ENCODE results near the gene ABCG1.

Gene ABCG1

DNA sequence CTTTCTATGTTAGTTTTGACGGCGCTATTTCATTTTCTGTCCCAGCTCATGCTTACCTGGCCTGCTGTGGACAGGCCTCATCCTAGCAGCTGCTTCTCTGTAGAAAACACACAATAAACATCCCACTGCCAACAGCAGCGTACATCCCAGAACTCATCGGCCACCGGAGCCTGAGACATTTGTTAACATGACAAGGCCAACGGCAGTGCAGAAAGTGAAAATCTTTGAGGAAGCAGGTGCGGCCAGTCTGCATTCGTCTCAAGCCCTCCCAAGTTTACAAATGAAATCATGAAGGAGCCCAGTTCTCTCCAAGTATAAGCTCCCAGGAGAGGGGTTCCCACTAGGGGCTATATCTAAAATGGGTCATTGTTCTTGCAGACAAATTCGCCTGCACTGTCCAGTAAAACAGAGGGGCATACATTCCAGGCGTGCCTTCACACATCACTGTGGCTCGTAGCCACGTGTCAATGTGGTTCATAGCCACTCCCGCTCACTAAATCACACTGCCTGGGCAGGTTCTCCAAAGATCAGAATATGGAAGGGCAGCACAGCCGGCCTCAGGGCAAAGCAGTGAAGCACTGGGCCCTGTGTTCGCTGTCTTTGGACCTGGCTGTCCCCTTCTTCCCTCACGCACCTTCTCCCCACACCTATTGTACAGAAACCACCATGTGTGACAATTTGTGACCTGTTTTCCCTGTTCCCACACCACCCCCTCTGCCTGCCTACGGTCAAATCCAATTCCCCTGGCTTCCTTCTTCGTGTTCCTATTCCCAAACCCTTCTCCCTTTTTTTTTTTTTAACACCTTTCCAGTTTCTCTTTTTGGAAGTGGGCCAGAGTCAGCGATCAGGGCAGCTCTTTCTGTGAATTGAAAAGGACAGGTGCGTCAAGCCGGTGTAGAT lies 27.0 kb upstream of the ABCG1 start:
- no peak for DNase-seq

DNA sequence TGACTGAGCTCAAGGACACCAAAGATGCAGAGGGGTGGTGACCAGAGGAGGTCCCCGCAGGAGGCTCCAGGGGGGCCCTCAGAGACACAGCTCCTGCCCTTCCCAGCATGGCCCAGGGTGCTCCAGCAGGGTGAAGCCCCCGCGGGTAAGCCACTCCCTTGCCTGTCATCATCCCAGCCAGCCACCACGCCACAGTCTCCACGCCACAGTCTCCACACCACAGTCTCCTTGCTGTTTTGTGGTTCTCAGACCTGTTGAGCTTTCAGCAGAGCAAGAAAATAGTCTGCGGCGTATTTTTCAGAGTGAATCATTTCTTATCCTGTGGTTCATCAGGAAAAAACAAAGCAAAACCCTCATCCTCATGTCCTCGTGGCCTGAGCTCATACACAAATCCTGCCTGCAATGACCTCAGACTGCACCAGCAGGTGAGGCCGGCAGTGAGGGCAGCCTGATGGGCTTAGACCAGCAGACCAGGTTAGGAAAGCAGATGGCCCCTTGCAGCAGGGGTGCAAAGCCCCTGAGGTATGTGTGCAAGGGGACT lies 25.7 kb upstream of the ABCG1 start:
- no peak for DNase-seq

DNA sequence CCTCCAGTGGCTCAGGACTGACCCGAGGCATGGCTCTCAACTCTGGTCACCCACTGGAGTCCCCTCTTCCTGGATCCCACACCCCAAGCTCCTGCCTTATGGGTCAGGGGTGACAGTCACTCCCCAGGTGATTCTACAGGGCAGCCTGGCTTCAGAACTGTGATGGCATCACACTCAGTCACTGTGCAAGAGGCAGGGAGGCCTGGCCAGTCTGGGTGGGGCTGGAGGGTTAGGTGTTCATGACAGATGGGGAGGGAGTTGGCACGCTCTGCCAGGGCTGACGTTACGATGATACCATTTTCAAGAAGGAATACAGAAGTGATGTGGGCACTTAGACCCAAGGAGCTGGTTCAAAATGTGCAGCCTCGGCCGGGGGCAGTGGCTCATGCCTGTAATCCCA lies 25.2 kb upstream of the ABCG1 start:
- DNase-seq = no peak

DNA sequence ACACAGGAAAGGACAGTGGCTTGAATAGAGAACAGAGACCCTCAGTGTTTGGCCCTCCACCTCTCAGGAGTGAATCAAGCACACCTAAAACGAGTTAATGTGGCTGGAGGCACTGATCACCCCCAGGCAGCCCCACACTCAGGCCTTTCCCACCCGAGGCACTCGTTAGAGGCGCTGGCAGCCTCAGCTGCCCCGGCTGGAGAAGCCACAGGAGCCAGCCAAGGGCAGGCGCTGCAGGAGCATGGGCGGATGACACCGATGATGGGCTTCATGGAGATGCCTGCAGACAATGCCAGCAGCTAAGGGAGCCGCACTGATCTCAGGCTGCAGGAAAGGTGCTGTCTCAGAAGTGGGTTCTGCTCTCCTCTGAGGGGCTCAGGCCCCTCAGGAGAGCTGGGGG lies 24.1 kb upstream of the ABCG1 start:
- peak in 1 of 2 donors; percentile 37 for DNase-seq

DNA sequence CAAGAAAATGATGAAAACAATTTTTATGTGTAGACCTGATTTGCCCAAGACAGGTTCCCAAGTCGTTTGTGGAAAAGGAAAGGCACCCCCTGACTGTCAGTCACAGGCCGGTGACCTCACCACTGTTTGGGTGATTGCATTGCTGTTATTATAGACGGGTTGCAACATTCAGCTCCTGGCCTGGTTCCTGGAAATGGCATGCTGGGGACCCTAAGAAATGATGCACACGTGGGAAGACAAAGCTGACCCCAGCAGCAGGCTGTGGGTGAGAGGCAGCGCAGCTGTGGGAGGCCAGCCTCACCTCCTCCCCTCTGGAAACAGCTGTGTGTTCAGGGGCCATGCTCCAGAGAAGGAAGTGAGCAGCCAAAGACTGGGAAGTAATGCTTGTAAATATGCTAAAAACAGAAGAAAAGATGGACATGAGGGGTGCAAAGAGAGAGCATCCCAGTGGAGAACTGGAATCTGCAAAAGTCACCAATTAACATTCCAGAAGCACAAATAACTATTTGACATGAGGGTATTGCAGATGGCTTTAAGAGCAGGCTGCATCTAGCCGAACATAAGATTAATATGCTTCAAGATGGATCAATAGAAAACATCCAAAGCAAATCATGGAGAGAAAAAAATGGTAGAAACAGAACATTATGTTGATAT lies 23.4 kb upstream of the ABCG1 start:
- peak; percentile 97 to 99 for DNase-seq

DNA sequence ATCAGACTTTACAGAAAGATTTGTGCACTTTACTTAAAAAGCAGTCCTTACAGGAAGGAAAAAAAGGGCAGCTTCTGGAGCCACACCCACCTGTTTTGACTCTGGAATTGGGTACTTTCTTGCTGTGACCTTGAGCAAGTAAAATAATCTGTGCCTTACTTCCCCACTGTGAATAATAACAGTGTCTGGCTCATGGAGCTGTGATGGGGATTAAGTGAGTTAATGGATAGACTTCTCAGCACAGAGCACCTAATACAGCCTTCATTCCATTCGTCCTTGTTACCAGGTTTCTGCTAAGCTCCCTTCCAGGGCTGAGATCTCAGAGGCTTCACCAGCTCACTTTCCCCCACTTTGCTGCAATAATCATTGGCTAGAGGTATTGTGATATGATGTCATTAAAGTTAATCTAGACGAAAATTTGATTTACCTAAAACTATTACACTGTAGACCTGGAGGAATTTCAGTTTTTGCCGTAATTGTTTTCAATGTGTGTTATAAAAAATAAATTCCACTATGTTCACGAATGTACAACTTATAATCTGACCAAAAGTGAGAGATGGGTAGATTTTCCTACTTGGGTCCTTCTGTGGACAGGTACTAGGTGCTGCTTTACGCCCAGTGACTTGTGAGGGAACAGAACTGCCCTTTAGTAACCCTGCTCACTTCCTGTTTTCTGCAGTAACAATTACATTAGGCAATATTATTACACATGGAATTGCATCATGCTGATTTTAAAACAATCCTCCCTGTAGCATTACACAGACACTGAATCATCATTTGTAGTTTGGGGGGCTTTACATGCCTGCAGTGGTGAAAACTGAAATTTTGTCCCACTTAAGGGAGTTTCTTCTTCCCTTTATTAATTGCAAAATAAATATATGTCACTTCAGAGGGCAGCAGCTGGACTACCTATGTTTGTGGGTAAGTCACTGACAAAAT lies 19.7 kb upstream of the ABCG1 start:
- peak; percentile 80 to 95 for DNase-seq

DNA sequence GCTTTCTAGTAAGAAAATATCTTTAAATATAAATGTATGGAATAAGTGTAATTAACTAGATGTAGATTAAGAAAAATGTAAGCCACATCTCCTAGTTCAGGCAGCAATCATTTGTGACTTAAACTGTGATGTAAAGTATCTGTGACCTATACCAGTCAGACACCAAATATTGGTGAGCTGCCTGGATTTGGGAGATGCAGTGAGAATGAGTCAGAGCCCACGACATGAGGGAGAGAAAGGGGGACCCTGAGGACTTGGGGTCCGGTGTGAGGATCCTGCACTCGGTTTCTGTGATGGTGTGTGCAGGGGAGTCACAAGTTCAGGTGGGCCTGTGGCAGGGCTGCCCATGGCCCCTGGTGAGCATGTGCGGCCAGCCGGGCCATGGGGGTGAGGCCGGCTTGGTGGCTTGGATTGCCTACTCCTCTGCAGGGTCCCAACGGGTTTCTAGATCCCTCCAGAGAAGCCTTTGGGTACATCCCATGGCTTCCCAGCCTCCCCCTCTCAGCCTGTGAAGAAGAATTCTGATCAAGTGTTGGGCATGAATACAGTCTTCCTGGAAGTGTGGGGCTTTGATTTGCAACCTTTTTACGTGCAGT lies 19.0 kb upstream of the ABCG1 start:
- DNase-seq = no peak

DNA sequence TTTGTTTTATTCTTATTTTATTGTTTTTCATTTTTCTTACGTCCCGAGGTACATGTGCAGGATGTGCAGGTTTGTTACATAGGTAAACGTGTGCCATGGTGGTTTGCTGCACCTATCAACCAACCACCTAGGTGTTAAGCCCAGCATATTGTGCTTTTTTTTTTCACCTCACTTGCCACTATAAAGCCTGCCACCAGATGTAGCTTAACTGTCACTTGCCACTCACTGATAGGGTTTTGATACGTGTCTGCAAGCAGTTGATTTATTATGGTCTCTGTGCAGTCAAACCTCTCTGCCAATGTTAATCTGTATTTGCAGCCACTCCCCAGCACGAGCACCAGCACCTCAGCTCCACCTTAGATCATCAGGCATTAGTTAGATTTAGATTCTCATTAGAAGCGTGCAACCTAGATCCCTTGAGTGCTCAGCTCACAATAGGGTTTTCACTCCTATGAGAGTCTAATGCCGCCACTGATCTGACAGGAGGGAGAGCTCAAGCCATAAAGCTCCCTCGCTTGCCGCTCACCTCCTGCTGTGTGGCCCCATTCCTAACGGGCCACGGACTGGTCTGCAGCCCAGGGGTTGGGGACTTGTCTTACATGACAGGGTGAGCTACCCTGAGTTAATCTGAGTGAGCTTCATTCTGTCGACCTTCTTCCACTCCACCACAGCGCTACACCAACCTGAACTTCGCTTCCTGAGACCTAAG lies 17.9 kb upstream of the ABCG1 start:
- DNase-seq = no peak

DNA sequence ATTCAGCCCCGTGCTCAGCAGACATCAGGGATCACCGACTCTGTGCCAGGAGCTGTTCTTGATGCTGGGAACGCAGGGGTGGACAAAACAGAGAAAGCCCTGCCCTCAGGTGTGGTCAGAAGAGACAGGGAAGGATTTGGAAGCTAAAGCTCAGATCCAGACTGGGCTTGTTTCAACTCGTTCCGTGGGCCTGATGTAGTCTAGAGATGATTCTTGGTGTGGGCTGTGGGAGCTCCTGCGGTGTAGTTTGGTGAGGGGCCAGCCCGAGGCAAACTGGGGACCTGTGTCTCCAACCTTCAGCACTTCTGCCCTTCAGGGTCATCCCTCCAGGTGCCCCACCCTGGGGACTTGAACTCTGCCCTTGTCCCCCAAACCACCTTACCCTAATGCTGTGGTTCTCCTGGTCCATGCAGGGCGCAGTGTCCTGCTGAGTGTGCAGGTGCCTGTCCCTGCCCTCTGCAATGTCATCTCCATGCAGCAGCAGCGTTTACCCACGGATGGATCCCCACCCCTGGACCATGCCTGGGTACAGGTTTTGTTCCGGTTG lies 17.3 kb upstream of the ABCG1 start:
- no peak for DNase-seq

DNA sequence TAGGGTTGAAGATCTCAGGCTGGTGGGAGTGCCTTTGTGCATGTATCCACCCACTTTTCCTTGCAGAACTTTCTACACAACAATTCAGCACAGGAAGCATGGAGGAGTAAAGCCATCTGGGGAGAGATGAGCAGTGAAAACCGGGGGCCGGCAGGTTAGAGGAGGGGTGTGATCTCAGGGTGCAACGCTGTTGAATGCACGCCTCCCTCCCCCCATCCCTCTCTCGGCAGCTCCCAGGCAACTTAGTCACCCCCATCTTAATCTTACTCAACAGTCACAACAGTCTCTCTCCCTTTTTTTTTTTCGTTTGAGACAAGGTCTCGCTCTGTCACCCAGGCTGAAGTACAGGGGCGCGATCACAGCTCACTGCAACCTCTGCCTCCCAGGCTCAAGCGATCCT lies 16.6 kb upstream of the ABCG1 start:
- DNase-seq = no peak

DNA sequence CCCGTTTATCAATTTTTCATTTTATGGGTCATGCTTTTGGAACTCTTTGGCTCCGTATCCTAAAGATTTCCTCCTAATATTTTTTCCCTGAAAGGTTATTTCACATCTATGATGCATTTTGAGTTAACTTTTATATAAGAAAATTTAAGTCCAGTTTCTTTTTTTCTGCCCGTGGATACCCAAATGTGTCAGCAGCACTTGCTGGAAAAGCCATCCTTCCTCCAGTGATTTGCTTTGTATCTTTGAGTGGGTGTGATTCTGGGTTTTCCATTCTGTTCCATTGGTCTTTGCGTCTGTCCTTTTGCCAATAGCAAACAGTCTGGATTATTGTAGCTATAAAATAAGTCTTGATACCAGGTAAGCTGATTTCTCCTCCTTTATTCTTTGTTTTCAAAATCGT lies 15.6 kb upstream of the ABCG1 start:
- no peak for DNase-seq

DNA sequence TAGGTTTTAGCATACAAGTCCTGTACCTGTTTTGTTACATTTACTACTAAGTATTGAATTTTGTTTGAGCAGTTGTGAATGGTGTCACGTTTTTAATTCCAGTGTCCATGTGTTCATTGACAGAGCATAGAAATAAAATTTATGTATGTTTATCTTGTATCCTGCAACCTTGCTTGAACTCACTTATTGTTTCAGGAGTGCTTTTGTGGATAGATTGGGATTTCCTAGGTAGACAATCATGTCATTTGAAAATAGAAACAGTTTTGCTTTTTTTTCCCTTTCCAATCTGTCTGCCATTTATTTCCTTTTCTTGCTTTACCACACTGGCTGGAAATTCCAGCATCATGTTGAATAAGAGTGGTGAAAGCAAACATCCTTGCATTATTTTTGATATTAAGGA lies 15.0 kb upstream of the ABCG1 start:
- DNase-seq = no peak

DNA sequence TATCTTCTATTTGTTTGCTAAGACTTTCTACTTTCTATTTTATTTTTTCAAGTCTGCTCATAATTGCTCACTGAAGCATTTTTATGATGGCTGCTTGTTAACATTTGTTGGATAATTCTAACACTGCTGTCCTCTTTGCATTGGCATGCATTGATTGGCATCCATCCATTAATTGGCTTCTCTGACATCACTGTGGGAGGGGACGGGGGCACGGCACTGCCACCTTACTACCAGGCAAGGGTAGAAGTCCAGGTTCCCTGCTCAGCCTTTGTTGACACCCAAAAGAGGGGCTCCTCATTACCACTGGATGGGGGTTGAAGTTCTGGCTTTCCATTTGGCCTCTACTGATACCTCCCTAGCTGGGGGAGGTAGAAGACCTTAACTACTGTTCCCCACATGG lies 11.5 kb upstream of the ABCG1 start:
- DNase-seq = no peak

DNA sequence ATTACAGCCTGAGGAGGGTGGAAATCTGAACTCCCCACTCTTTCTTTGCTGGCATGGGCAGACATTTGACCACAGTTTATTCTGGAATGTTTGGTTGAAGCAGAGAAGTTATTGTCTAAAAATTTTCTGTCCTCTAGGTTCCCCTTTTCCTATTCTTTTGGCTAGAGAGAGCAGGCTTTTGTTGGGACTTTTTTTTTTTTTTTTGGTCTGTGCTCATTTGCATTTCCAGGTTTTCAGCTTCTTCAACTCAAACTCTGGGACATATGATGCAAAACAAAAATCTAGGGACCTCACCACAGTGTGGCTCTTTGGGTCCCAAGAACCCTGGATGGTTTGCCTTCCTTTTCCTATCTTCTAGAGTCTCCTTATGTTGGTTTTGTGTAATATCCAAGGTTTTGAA lies 10.9 kb upstream of the ABCG1 start:
- no peak for DNase-seq

DNA sequence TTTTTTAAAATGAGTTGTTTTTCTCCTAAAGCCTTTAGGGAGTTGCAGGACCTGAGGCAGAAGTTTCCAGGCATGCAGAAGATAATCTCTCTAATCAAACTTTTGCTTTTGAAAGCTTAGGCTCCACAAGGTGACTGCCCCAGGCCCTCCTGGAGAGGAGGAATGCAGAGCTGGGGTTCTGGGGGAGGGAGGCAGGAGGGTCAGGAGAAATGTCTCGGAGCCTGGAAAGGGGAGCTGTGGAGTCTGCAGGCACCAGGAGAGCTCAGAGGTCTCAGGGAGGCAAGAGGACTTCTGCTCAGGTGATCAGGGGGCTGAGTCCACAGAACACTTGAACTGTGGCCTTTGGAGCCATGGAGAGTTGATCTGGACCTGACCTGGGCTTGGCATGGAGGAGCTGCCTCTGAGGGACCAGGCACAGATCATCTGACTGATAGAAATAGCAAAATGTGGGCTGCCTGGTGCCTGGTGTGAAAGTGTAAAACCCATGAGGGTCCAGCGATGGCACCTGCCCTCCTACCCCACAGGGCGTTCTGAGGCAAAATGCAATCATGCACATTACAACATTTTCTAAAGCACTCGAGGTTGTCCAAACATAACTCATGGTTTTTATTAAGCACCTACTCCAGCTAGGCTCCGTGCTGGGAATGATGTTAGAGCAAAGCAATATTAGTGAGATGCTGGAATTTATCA lies 10.0 kb upstream of the ABCG1 start:
- DNase-seq = no peak

DNA sequence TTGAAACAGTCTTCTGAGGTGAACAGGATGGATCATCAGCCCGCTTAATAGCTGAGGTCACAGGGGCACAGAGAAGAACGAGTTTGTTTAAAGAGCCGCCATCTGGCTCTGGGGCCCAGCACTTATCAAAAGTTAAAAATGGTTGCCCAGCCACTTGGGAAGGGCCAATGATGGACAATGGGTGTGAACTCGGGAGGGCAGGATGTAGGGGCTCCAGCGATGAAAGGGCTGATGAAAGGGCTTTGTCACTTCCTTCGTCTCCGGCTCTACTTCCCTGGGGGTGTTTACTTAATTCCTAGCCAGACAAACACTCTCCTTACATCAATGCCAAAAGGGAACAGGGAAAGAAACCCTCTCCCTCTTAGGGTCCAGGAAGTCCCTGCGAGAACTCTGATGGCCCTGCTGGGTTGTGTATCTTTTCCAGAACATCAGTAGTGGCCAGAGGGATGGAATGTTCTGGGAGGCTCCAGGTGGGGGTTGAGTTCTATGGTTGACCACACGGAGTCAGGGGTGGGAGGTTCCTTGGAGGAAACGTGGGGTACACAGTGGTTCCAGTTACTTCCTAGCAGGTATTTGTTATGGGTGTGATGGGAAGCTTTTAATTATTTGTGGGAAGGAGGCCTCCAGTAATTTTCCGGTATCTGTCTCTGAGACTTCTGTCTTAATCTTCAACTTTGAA lies 9.0 kb upstream of the ABCG1 start:
- DNase-seq = no peak

DNA sequence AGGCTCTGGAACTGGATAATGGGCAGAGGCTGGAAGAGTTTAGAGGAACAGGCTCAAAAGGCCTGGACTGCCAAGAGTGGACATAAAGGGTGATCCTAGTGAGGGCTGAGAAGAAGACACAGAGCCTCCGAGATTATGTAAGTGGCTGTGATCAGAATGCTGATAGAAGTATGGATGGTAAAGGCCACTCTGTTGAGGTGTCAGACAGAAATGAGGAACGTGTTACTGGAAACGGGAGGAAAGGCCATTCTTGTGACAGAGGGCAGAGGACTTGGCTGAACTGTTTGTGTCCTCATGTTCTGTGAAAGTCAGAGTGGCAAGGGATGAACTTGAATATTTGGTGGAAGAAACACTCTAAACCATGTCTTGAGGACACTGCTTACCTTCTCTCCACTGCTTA lies 6.7 kb upstream of the ABCG1 start:
- peak; percentile 56 to 64 for DNase-seq

DNA sequence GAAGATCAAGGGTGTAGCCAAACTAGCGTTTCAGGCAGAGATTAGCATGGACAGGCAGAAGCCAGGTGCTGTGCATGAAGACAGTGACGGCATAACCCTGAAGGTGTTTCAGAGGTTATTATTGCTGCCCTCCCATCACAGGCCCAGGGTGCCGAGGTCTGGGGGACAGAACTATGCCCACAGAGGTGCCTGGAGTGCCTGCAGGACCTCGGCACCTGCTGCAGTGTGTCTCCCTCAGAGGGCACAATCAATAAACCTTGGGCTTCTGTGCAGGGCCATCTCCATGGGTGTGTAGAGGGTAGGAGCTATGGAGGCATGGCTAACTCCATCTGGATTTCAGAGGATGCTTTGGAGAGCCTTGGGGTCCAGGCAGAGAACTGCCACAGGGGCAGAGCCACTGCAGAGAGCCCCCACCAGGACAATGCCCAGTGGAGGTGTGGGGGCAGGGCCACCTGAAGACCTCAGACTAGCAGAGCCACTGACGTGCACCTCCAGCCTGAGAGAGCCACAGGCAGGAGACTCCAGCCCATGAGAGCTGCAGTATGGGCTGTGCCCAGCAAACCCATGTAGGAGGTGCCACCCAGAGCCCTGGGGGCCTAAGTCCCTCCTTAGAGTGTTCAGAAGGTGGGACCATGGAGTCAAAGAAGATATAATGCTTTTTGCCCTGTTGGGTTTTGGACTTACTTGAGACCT lies 5.7 kb upstream of the ABCG1 start:
- DNase-seq = no peak

DNA sequence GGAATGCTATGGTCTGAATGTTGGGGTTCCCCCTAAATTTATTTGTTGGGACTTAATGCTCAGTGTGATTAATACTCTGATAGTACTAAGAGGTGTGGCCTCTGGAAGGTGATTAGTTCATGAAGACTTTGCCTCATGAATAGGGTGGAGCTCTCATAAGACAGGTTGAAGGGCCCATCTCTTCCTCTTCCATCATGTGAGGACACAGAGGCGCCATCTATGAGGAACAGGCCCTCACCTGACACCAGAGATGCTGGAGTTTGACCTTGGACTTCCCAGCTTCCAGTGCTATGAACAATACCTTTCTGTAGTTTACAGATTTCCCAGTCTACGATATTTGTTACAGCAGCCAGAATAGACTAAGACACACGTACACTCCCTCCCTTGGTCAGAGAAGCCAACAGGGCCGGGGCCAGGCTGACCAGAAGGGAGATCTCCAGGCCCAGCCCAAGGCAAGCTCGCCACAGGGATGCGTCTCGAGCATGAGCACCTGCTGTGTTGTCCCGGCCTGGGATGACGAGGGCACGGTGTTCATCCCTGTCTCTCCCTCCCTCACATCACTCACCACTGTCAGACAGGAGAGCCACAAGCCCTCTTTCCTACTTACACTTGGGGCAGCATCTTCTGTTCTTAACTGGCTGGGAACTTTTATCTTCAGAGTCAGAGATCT lies 4.7 kb upstream of the ABCG1 start:
- no peak for DNase-seq
